Parathyroid adenoma (tissue), 2 donors: ENCODE measurements around the gene DCDC1.

Source experiments
- H2AFZ ChIP-seq: fragments of 300-600 bp; sonication (generic); one replicate; pipeline ENCODE4 v1.7.0; 2017; ENCODE audit warnings: antibody characterized with exemption, mild to moderate bottlenecking
- H3K27ac ChIP-seq: fragments of 300-600 bp; sonication (generic); one replicate; pipeline ENCODE4 v1.7.0; 2017
- H3K27me3 ChIP-seq: fragments of 300-600 bp; sonication (generic); one replicate; pipeline ENCODE4 v1.7.0; 2017; ENCODE audit warnings: low read length; ENCODE audit not compliant: control insufficient read depth, insufficient read depth
- H3K36me3 ChIP-seq: fragments of 300-600 bp; sonication (generic); one replicate; pipeline ENCODE4 v1.7.0; 2017; ENCODE audit warnings: low read length; ENCODE audit not compliant: control insufficient read depth, insufficient read depth
- H3K4me1 ChIP-seq: fragments of 300-600 bp; sonication (generic); one replicate; pipeline ENCODE4 v1.7.0; 2017; ENCODE audit warnings: control low read depth
- H3K4me2 ChIP-seq: fragments of 300-600 bp; sonication (generic); one replicate; pipeline ENCODE4 v1.7.0; 2017; ENCODE audit warnings: low read length
- H3K4me3 ChIP-seq: fragments of 300-600 bp; sonication (generic); one replicate; pipeline ENCODE4 v1.7.0; 2017; ENCODE audit warnings: low read depth, low read length
- H3K79me2 ChIP-seq: fragments of 300-600 bp; sonication (generic); one replicate; pipeline ENCODE4 v1.7.0; 2017; ENCODE audit warnings: control low read depth
- H3K9ac ChIP-seq: fragments of 300-600 bp; sonication (generic); one replicate; pipeline ENCODE4 v1.7.0; 2017; ENCODE audit warnings: mild to moderate bottlenecking
- H3K9me3 ChIP-seq: fragments of 300-600 bp; sonication (generic); one replicate; pipeline ENCODE4 v1.7.0; 2017; ENCODE audit warnings: low read length; ENCODE audit not compliant: control insufficient read depth
- CTCF ChIP-seq: fragments of 300-600 bp; sonication (generic); IDR thresholded peaks from one replicate; pipeline ENCODE4 v1.7.0; 2017; ENCODE audit warnings: antibody characterized with exemption, mild to moderate bottlenecking
- donor health status: primary hyperparathyroidism.

The DCDC1 gene

GRCh38 chr11:30875806-30876205 lies 493.7 kb downstream of the DCDC1 start:
- no peak for TF ChIP-seq CTCF

GRCh38 chr11:30873924-30874610 lies 495.5 kb downstream of the DCDC1 start:
- Histone ChIP-seq H2AFZ (no peak overlapping the region), H3K36me3 (no peaks in the 10 kb centered on the region), H3K9me3 (no peaks in the 10 kb centered on the region), H3K27ac (no peak overlapping the region), H3K4me1 (no peaks in the 10 kb centered on the region), H3K79me2 (no peaks in the 10 kb centered on the region), H3K4me3 (no peak overlapping the region), H3K9ac (no peak overlapping the region), H3K27me3 (no peaks in the 10 kb centered on the region), H3K4me2 (no peak overlapping the region)
- TF ChIP-seq CTCF: no peak

More at GRCh38 chr11:30875806-30876205, 493.7 kb downstream of the DCDC1 start:
- Histone ChIP-seq H3K79me2 (no peaks in the 10 kb centered on the region), H3K9me3 (no peaks in the 10 kb centered on the region), H3K27me3 (no peaks in the 10 kb centered on the region), H3K27ac (no peak overlapping the region), H3K9ac (no peak overlapping the region), H2AFZ (no peak overlapping the region), H3K4me3 (no peak overlapping the region), H3K4me1 (no peaks in the 10 kb centered on the region), H3K4me2 (no peak overlapping the region), H3K36me3 (no peaks in the 10 kb centered on the region)

- H3K27me3 ChIP-seq: no peaks in the 10 kb centered on the region
- H3K27ac ChIP-seq: no peak overlapping the region
- H3K4me3 ChIP-seq: no peak overlapping the region
- H3K9me3 ChIP-seq: no peaks in the 10 kb centered on the region
- no peak for TF ChIP-seq CTCF
- H3K4me1 ChIP-seq: no peaks in the 10 kb centered on the region
- H2AFZ ChIP-seq: no peak overlapping the region
- H3K79me2 ChIP-seq: no peaks in the 10 kb centered on the region
- no peaks in the 10 kb centered on the region for H3K36me3 ChIP-seq
- no peak overlapping the region for H3K9ac ChIP-seq
- no peak overlapping the region for H3K4me2 ChIP-seq
These were observed 500.9 kb downstream of the DCDC1 start for GRCh38 chr11:30868626-30869081.

- Histone ChIP-seq H3K36me3 (no peaks in the 10 kb centered on the region), H3K4me2 (no peak overlapping the region), H3K4me3 (no peak overlapping the region), H2AFZ (no peak overlapping the region), H3K9me3 (no peaks in the 10 kb centered on the region), H3K27me3 (no peaks in the 10 kb centered on the region), H3K79me2 (no peaks in the 10 kb centered on the region), H3K9ac (no peak overlapping the region), H3K4me1 (no peaks in the 10 kb centered on the region), H3K27ac (no peak overlapping the region)
- no peak for TF ChIP-seq CTCF
These were observed 506.3 kb downstream of the DCDC1 start for GRCh38 chr11:30863209-30863608.

GRCh38 chr11:30861531-30861930 lies 508.0 kb downstream of the DCDC1 start:
- Histone ChIP-seq H3K4me1 (no peaks in the 10 kb centered on the region), H3K9ac (no peak overlapping the region), H3K79me2 (no peaks in the 10 kb centered on the region), H3K4me2 (no peak overlapping the region), H3K36me3 (no peaks in the 10 kb centered on the region), H3K9me3 (no peaks in the 10 kb centered on the region), H3K4me3 (no peak overlapping the region), H3K27me3 (no peaks in the 10 kb centered on the region), H2AFZ (no peak overlapping the region), H3K27ac (no peak overlapping the region)
- no peak for TF ChIP-seq CTCF
